Caco-2 (cell line): ENCODE data around the gene FRK. TPM values are rescaled to one million over a fixed set of nuclear protein-coding genes. Genes with fewer than 3 reads are reported as not detected.

ENCODE experiments used
- BruUV-seq: library from RNA; stranded (reverse); fragments of 400-500 nt; replicated peaks from 2 replicates; lab custom pipeline; 2021; lab: Mats Ljungman, UMichigan
- CTCF ChIA-PET: fragments of 300-600 bp; sonication (Branson Sonifier 250); formaldehyde crosslinking; loops from one replicate; lab custom pipeline; 2022; ENCODE audit warnings: antibody characterized with exemption; lab: Charles Lee
- POLR2A ChIA-PET: fragments of 300-600 bp; sonication (Branson Sonifier 250); formaldehyde crosslinking; loops from one replicate; lab custom pipeline; 2022; ENCODE audit warnings: antibody characterized with exemption; lab: Charles Lee
- DNase-seq, 2 experiments: peaks; one replicate each; pipeline versions ENCODE4 v3.0.0 to v3.0.0-alpha.2; 2020 to 2022
- H3K27me3 ChIP-seq: replicated peaks from 2 replicates; pipeline ENCODE4 v1.6.0; 2011; ENCODE audit warnings: low read length; ENCODE audit not compliant: control insufficient read depth, insufficient read depth
- H3K36me3 ChIP-seq: 2 replicates; pipeline ENCODE4 v1.5.1; 2011; ENCODE audit warnings: low read length; ENCODE audit not compliant: control insufficient read depth, insufficient read depth
- H3K4me1 ChIP-seq: fragments of 250-450 bp; sonication (Bioruptor Pico); 2 replicates; pipeline ENCODE4 v1.5.1; 2020; ENCODE audit warnings: mild to moderate bottlenecking
- H3K4me3 ChIP-seq: 2 replicates; pipeline ENCODE4 v1.5.1; 2011; ENCODE audit warnings: low read depth, mild to moderate bottlenecking, control low read depth, low read length
- H3K9me3 ChIP-seq: fragments of 250-450 bp; sonication (Bioruptor Pico); 2 replicates; pipeline ENCODE4 v1.5.1; 2020; ENCODE audit warnings: mild to moderate bottlenecking, moderate library complexity
- H3K27ac Mint-ChIP-seq: one replicate; pipeline ENCODE4 v1.8.0; 2022; ENCODE audit warnings: mixed read lengths; ENCODE audit not compliant: unreplicated experiment
- H3K27me3 Mint-ChIP-seq: one replicate; pipeline ENCODE4 v1.8.0; 2022; ENCODE audit warnings: mixed read lengths; ENCODE audit not compliant: insufficient read depth, unreplicated experiment
- H3K36me3 Mint-ChIP-seq: one replicate; pipeline ENCODE4 v1.8.0; 2022; ENCODE audit warnings: mild to moderate bottlenecking, mixed read lengths; ENCODE audit not compliant: insufficient read depth, unreplicated experiment
- H3K4me1 Mint-ChIP-seq: one replicate; pipeline ENCODE4 v1.8.0; 2022; ENCODE audit warnings: low read depth, mixed read lengths; ENCODE audit not compliant: unreplicated experiment
- H3K4me3 Mint-ChIP-seq: one replicate; pipeline ENCODE4 v1.8.0; 2022; ENCODE audit warnings: mild to moderate bottlenecking, moderate library complexity, mixed read lengths; ENCODE audit not compliant: unreplicated experiment
- H3K9me3 Mint-ChIP-seq: one replicate; pipeline ENCODE4 v1.8.0; 2022; ENCODE audit warnings: mixed read lengths; ENCODE audit not compliant: unreplicated experiment
- intact Hi-C: fragments of 100-400 bp; cut with micrococcal nuclease; formaldehyde crosslinking; loops from one replicate; pipeline ENCODE4 v1.10.0; 2022; ENCODE audit not compliant: unreplicated experiment
- total RNA-seq: library from RNA; stranded (reverse); gene quantifications from 2 replicates; pipeline ENCODE4 v1.2.3, GENCODE V29; 2022
- TF ChIP-seq, protein P1 (sequence below), 2 experiments: fragments of 200-600 bp in 1 of 2; IDR thresholded peaks; 1 replicate in 1 of 2; 2 replicates in 1 of 2; pipeline versions ENCODE4 v1.5.1 to v1.8.0; 2011 to 2022; ENCODE audit warnings: antibody characterized with exemption in 1 of 2, control low read depth in 1 of 2, inconsistent platforms in 1 of 2, low read depth in 1 of 2, low read length in 1 of 2, mild to moderate bottlenecking in 1 of 2, moderate library complexity in 1 of 2; ENCODE audit not compliant: insufficient read depth in 1 of 2, severe bottlenecking in 1 of 2, unreplicated experiment in 1 of 2

Gene FRK
- total RNA-seq, 1 experiment from 2014 or later, result 7.3 TPM

DNA sequence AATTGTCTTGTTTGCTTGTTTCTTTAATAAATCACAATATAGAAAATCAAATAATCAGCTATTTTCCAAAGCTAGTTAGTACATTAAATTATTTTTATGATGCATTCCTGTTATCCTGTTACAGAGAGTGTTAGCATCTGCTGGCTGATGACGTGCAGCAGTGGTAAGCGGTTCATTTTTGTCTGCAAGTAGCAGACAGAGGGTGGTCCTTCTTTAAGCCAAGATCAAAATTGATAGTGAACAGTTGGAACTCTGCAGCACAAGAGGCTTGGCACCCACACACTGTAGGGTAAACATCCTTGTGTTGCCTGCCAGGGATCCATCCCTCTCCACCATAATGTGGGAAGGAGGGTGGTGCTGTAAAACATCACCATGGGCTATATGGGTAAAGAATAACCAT lies 158.3 kb downstream of the FRK start:
- no peak overlapping the region for H3K4me3 ChIP-seq
- Mint-ChIP-seq H3K4me1 (peaks cover 6% of the 10 kb centered on the region), H3K4me3 (no peak overlapping the region), H3K9me3 (no peaks in the 10 kb centered on the region), H3K27ac (no peak overlapping the region), H3K27me3 (no peaks in the 10 kb centered on the region), H3K36me3 (no peaks in the 10 kb centered on the region)
- TF ChIP-seq, protein P1, sequence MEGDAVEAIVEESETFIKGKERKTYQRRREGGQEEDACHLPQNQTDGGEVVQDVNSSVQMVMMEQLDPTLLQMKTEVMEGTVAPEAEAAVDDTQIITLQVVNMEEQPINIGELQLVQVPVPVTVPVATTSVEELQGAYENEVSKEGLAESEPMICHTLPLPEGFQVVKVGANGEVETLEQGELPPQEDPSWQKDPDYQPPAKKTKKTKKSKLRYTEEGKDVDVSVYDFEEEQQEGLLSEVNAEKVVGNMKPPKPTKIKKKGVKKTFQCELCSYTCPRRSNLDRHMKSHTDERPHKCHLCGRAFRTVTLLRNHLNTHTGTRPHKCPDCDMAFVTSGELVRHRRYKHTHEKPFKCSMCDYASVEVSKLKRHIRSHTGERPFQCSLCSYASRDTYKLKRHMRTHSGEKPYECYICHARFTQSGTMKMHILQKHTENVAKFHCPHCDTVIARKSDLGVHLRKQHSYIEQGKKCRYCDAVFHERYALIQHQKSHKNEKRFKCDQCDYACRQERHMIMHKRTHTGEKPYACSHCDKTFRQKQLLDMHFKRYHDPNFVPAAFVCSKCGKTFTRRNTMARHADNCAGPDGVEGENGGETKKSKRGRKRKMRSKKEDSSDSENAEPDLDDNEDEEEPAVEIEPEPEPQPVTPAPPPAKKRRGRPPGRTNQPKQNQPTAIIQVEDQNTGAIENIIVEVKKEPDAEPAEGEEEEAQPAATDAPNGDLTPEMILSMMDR (IDR thresholded peaks at IDR 0.05; ENCODE audit: insufficient read depth in 1 of 2, low read depth in 1 of 2, low read length in 1 of 2, severe bottlenecking in 1 of 2, unreplicated experiment in 1 of 2), result no peak
- ChIA-PET CTCF (no interaction called here), POLR2A (no interaction called here)
- H3K27me3 ChIP-seq, result no peaks in the 10 kb centered on the region
- no peaks in the 10 kb centered on the region for H3K4me1 ChIP-seq
- intact Hi-C loops, result no loop called here
- H3K9me3 ChIP-seq, result no peaks in the 10 kb centered on the region
- no peaks in the 10 kb centered on the region for H3K36me3 ChIP-seq
- no peak for DNase-seq
- BruUV-seq, result no TSS peak

DNA sequence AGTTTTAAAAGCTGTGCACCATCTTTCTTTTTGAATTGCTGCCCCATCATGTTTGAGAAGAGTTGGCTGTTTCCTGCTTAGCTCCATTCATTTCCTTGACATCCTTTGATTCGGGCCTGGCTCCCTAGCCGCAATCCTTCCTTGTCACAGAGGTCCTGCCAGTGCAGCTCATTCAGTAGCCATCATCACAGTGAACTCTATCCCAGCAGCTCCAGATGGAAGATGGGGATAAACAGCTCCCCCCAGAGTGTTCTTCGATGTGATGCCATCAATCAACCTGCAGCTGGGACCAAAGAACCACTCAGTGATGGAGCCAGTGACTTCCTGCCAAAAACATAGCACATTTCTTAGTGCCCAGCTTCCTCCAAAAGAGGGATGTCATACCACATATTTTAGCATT lies 158.8 kb downstream of the FRK start:
- Histone ChIP-seq H3K36me3 (no peaks in the 10 kb centered on the region), H3K27me3 (no peaks in the 10 kb centered on the region), H3K4me3 (no peak overlapping the region), H3K9me3 (no peaks in the 10 kb centered on the region), H3K4me1 (no peaks in the 10 kb centered on the region)
- TF ChIP-seq, protein P1 (IDR thresholded peaks at IDR 0.05; ENCODE audit: insufficient read depth in 1 of 2, low read depth in 1 of 2, low read length in 1 of 2, severe bottlenecking in 1 of 2, unreplicated experiment in 1 of 2), result no peak
- ChIA-PET POLR2A (no interaction called here), CTCF (no interaction called here)
- no TSS peak for BruUV-seq
- Mint-ChIP-seq H3K4me3 (no peak overlapping the region), H3K36me3 (no peaks in the 10 kb centered on the region), H3K9me3 (no peaks in the 10 kb centered on the region), H3K27ac (no peak overlapping the region), H3K4me1 (peaks cover under 1% of the 10 kb centered on the region), H3K27me3 (no peaks in the 10 kb centered on the region)
- intact Hi-C loops, result no loop called here
- no peak for DNase-seq

DNA sequence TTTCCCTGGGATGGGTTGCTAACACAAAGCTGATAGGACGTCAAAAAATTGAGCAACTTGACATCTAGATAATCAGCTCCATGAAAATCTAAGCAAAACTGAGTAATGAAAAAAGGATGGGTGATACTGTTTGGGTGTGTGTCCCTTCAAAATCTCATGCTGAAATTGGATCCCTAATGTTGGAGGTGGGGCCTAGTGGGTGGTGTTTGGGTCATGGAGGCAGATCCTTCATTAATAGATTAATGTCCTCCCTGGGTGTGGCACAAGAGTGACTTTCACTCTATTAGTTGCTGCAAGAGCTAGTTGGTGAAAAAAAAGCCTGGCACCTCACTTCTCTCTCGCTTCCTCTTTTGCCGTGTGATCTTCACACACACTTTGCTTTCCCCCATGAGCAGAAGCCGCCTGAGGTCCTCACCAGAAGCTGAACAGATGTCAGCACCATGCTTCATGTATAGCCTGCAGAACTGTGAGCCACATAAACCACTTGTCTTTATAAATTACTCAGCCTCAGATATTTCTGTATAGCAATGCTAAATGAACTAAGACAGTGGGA lies 160.9 kb downstream of the FRK start:
- Mint-ChIP-seq H3K27me3 (no peaks in the 10 kb centered on the region), H3K4me3 (no peak overlapping the region), H3K9me3 (no peaks in the 10 kb centered on the region), H3K36me3 (no peaks in the 10 kb centered on the region), H3K27ac (no peak overlapping the region), H3K4me1 (no peaks in the 10 kb centered on the region)
- TF ChIP-seq, protein P1 (IDR thresholded peaks at IDR 0.05; ENCODE audit: insufficient read depth in 1 of 2, low read depth in 1 of 2, low read length in 1 of 2, severe bottlenecking in 1 of 2, unreplicated experiment in 1 of 2), result no peak
- Histone ChIP-seq H3K4me1 (no peaks in the 10 kb centered on the region), H3K36me3 (no peaks in the 10 kb centered on the region), H3K9me3 (no peaks in the 10 kb centered on the region), H3K4me3 (no peak overlapping the region), H3K27me3 (no peaks in the 10 kb centered on the region)
- intact Hi-C loops, result no loop called here
- CTCF ChIA-PET, result no interaction called here
- BruUV-seq, result no TSS peak
- POLR2A ChIA-PET, result interaction anchor here (0.6 kb wide), 1 partner anchor 159 kb away, joined by 3 read pairs; no protein-coding TSS in a partner anchor
- no peak for DNase-seq
